ENCODE results near the gene SH2D3C. TPM values are rescaled to one million over a fixed set of nuclear protein-coding genes. Genes with fewer than 3 reads are reported as not detected.
A peak's percentile ranks its signal among the peaks of the same experiment; 100 is the strongest.

SH2D3C gene
- total RNA-seq, 4 donors from 2014 or later, result 0.38 to 4.8 (median 2.8) TPM

DNA sequence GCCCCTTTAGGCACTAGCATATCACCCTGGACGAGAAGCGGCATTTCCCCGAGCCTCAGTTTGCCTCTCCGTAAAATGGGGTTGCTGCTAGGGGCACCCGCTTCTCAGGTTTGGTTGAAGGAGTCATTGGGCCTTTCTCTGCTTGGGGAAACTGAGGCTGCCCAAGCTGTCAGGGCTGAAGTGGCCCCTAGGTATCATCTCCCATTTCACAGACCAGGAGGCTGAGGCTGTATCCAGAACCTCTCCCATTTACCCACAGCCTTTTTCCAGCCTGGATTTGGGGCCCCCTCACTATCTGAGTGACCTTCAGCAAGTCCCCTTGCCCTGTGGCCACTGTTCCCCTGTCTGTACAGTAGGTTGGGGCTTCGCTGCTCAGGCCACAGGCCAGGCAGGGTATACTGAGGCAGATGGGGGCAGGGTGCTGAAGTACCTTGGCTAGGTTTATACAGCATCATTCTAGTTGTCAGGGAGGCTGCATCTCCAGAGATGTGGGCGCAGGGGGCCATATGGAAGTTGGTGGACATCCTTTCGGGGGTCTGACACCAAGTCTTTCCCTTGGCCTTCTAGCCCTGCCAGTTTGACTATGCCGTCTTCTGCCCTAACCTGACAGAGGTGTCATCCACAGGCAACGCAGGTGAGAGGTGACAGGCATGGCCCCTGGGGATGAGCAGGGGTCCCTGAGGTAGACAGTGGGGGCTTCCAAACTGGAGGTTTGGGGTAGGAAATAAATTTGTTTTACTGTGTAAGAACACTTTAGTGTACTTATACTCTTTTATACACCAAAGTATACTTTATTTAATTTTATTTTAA, 32.1 kb upstream of the SH2D3C start:
- 94 to 95% methylated on average over 4 to 8 of the region's 10 CpGs for WGBS, 2 donors
- Histone ChIP-seq H3K4me1 (peaks cover 0 to 40% (median 5%) of the 10 kb centered on the region in 3 donors), H3K27ac (peak overlapping the region in 3 of 4 donors; percentile 64 to 78 (median 70)), H3K36me3 (peaks cover 21 to 95% (median 31%) of the 10 kb centered on the region in 3 donors), H3K27me3 (no peaks in the 10 kb centered on the region), H3K4me3 (no peak overlapping the region), H3K9me3 (no peaks in the 10 kb centered on the region)
- no peak for TF ChIP-seq CTCF (IDR thresholded peaks at IDR 0.05)
- TF ChIP-seq POLR2A (IDR thresholded peaks at IDR 0.05), result no peak
- no peak for DNase-seq
- intact Hi-C loops (cut with DNase I), result no loop called here

DNA sequence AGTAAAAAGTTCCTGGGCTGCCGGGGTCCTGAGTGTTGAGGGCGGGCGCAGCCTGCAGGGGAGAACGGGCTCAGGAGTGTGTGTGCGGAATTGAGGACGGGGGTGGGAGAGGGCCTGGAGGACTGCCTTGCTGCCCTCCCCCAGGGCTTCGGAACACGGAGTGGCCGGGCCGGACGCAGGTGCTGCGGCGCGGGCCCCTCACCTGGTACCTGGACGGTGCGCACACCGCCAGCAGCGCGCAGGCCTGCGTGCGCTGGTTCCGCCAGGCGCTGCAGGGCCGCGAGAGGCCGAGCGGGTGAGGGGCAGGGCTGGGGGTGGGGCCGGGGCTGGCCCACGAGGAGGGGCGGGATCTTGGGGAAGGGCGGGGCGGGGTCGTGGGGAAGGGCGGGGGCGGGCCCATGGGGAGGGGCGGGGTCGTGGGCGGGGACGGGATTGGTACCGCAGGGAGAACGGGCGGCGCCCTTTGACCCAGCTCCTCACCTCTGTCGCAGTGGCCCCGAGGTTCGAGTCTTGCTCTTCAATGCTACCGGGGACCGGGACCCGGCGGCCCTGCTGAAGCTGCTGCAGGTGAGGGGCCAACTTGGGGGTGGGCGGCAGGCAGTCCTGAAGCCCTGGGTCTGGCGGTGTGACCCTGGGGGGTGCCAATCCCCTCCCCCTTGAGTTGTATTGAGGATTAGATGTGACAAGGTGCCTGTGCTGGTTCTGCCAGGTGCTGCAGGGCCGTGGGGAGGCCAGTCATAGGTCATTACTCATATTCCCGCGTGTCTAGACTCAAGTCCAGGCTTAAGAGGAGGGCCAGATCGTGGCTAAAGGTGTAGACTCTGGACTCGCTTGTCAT, 31.3 kb upstream of the SH2D3C start:
- 56 to 85% methylated on average over 5 to 7 of the region's 57 CpGs for WGBS, 2 donors
- intact Hi-C loops (cut with DNase I), result no loop called here
- DNase-seq, result no peak
- H3K27ac ChIP-seq, result peak overlapping the region; percentile 58 to 78 (median 67)
- H3K4me1 ChIP-seq, result peaks cover under 1 to 46% (median 9%) of the 10 kb centered on the region in 3 donors
- peaks cover 19 to 94% (median 31%) of the 10 kb centered on the region in 3 donors for H3K36me3 ChIP-seq
- no peak for TF ChIP-seq CTCF (IDR thresholded peaks at IDR 0.05)
- no peak for TF ChIP-seq POLR2A (IDR thresholded peaks at IDR 0.05)
- peak overlapping the region in 2 of 4 donors; percentile 16 to 33 for H3K4me3 ChIP-seq
- H3K27me3 ChIP-seq, result no peaks in the 10 kb centered on the region
- no peaks in the 10 kb centered on the region for H3K9me3 ChIP-seq

- Histone ChIP-seq H3K9me3 (no peaks in the 10 kb centered on the region), H3K36me3 (peaks cover 15 to 94% (median 31%) of the 10 kb centered on the region in 3 donors), H3K27me3 (no peaks in the 10 kb centered on the region), H3K4me3 (peak overlapping the region in 2 of 4 donors; percentile 16 to 30), H3K4me1 (peaks cover 8 to 53% (median 16%) of the 10 kb centered on the region in 3 donors), H3K27ac (peak overlapping the region; percentile 18 to 78 (median 61))
- intact Hi-C loops (cut with DNase I), result no loop called here
- DNase-seq, result no peak
- 65 to 67% methylated on average over 3 to 7 of the region's 9 CpGs for WGBS, 2 donors
- no peak for TF ChIP-seq POLR2A (IDR thresholded peaks at IDR 0.05)
- TF ChIP-seq CTCF (IDR thresholded peaks at IDR 0.05), result no peak
Observed at GRCh38 chr9:127809002-127809539, 30.6 kb upstream of the SH2D3C start.

GRCh38 chr9:127808347-127809001, 30.0 kb upstream of the SH2D3C start:
- intact Hi-C loops (cut with DNase I), result no loop called here
- no peak for DNase-seq

More at GRCh38 chr9:127808347-127809001, 30.0 kb upstream of the SH2D3C start:
- Histone ChIP-seq H3K4me1 (peaks cover 14 to 59% (median 21%) of the 10 kb centered on the region in 3 donors), H3K27me3 (no peaks in the 10 kb centered on the region), H3K9me3 (no peaks in the 10 kb centered on the region), H3K36me3 (peaks cover 11 to 88% (median 25%) of the 10 kb centered on the region in 3 donors), H3K4me3 (no peak overlapping the region), H3K27ac (no peak overlapping the region)
- WGBS, 2 donors, result 80 to 96% methylated on average over 5 to 7 of the region's 17 CpGs
- TF ChIP-seq POLR2A (IDR thresholded peaks at IDR 0.05), result no peak
- no peak for TF ChIP-seq CTCF (IDR thresholded peaks at IDR 0.05)
